Stimulated activated CD8-positive, alpha-beta memory T cell treated with anti-CD3 and anti-CD28 coated beads, Interleukin-15, amount 100 ng/mL, for 1 hour (primary cell): ENCODE results near the gene AVPI1.
"Not testable (repeated sequence)": the region's sequence is repeated elsewhere in the genome, so short reads cannot be mapped to it uniquely, and the experiment has no call there.

ENCODE experiments used
- DNase-seq: peaks from one replicate; pipeline ENCODE4 v3.0.0-alpha.2; 2020; ENCODE audit warnings: low read depth

AVPI1 gene

DNA sequence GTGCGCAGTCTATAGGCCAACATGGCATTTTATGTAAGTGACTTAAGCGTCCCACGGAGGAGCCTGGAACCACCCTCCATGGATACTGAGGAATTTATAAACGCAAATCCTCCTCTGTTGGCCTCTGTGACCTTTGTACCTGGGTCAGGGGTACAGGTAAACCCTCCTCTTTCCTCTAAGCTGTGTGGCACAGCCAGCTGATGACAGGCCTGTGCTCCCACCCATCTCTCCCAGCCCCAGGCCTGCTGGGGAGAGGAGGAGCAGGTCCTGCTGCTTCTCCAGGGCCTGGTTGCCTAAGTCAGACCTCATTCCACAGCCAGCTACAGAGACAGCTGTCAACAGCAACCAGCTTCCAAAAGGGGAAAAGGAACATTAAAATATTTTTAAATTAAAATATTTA, 5.0 kb downstream of the AVPI1 start:
- no peak for DNase-seq

DNA sequence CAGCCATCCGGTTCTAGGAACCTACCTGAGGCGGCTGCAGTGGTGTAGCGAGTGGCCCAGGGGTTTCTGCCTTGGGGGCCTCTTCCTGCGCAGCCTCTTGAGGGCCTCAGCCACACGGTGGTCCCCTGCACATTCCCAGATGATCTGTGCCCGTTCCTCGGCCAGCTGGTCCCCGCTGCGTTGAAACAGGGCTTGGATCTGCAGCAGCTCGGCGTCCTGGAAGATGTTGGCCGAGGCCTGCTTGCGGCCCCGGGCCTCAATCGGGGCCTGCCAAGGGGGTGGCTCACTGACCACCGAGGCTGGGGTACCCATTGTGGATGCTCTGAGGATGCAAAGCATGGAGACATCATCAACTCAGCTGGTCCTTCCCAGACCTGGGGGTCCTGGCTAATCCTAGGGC, 7.4 kb downstream of the AVPI1 start:
- no peak for DNase-seq

DNA sequence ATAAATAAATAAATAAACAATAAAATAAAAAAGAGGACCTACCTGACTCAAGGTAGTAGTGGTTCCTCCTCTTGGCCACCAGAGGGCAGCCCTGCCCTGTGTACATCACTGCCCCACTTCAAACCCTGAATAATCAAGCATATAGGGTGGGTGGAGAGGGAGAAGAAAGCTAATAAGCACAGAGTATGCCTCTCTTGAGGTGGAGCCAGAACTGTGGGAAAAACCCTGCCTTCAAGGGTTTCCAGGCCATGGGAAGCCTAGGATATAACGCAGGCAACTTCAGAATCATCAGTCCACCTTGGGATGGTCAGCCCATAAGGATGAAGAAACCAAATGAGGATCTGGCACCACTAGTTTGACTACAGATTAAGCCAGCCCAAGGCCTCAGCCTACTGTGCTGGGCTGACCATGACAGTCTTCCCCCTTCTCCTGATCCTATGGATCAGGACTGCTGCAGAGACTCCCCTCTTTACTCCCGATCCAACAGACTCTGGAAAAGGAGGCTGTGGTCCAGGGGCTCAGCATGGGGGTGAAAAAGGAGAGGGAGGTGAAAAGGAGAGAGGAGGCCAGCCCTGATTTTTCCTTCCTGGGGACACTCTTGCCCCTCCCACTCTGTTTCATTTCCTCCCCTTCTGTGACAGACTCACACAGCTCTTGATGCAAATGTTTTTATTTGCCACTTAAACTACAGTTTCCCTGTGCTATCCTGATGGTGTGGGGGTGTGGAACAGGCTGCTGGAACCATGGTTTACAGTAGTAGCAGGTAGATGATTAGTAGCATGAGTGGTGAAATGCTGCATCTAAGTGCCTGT, 10.1 kb downstream of the AVPI1 start:
- DNase-seq: no peak

DNA sequence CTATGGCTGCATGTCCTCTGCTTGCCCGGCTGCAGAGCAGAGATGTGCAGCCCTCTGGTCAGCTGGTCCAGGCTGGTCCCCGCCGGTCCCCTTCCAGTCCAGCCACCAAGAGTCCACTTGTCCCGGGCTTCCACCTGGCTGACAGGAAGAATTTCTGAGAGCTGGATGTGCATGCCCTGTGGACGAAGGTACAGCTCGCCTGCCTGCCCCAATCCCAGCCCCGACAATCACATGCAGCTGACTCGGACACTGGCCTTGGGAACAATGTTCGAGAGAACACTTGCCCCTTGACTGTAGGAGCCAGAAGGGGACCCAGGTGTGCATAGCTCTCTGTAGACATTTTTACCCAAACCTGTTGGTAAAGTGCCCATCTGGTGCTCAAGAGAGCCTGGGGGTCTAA, 11.8 kb downstream of the AVPI1 start:
- DNase-seq: no peak

DNA sequence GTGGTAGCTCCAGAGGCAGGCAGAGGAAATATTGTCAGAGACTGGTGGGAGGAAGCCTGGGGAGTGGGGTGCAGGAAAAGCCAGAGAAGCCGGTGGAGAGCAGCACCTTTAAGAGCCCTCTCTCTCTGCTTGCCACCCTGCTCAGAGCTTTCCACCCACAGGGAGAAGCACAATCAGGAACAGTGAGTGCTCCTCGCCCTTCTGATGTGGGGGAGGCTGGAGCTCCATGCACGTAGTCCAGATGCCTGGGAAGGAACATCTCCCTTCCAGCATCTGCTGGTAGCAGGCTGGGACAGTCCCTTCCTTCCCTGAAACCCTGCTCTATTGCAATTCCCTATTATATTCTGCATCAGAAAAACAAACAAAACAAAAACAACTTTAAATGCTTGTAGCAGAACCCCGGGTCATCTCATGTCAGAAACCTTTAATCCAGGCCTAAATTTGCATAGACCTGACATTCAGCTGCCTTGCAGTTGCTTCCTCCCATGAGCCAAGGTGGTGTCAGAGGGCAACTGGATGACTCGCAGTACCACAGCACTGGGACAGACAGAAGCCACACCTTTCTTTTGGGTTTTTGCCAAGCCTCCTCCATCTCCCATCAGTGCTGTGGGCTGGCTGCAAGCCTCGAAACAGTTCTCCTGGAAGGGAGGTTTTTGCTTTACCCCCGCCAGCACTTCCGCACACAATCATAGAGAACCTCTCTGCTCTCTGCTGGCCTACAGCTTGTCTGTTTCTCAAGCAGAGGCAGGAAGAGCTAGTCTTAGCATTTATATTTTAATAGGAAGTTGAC, 13.1 kb downstream of the AVPI1 start:
- no peak for DNase-seq

DNA sequence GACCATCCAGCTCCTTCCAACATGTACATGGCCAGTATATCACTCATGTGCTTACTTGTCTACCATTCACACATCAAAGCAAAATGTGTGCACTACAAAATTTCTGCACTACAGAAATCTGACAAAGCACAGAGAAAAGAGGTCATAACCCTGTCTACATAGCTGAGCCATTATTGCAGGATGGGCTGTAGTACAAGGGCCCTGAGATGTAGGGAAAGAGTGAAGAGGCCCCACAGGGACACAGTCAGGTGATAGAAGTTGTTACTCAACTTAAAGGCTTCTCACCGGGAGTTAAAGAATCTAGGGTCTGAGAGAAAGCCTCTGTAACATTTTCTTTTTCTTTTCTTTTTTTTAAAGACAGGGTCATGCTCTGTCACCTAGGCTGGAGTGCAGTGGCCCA, 17.5 kb downstream of the AVPI1 start:
- DNase-seq: no peak

DNA sequence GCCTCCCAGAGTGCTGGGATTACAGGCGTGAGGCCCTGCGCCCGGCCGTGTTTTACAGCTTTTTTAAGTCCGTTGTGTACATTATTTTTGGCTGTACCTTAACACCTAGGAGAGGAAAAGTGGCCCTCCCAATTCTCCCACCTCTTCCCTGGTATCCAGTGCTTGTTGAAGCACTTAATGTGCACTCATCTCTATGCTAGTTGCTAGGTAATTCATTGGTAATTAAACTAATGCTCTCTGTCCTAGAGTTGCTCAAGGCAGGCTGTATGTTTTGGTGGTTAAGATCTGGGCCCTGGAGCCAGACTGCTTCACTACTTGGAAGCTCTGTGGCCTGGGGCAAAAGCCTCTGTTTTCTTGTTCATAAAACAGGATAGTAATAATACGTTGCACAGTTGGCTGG, 19.6 kb downstream of the AVPI1 start:
- DNase-seq: no peak

DNA sequence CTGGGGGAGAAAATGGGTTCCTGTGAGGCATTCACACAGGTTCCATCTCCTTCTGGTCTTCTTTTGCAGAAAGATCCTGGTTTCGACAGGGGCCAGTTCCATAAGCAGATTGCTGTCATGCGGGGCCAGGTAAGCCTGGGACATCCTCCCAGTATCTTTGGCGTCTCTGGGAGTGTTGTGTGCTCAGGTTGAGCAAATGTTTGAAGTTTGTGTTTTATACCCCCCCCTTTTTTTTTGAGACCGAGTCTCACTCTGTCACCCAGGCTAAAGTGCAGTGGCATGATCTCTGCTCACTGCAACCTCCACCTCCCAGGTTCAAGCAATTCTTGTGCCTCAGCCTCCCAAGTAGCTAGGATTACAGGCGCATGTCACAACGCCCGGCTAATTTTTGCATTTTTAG, 20.0 kb downstream of the AVPI1 start:
- no peak for DNase-seq

DNA sequence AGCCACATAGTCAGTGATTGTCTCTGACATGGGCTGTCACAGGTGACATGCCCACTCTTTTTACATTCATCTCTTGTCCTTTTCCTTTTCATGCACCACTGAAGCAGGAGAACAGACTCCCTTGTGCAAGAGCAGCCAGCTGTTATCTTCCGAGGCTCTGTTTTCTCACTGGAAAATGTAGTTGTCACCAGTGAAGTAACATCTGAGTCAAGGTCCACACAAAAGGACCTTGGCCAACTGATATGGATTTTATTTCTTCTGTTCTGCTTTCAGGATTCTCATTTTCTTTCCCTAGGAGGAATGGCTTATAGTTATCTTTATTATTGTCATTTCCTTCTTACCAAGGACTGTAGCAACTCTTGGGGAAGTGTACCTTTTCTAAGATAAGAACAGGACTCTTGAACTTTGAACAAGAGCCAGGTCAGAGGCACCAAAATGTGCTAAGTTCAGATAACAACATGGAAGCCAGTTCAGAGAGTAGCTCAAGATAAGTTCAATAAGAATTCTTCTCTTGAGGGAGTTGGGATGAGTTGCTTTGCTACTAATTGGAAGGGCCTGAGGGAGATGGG, 22.7 kb downstream of the AVPI1 start:
- DNase-seq: no peak

DNA sequence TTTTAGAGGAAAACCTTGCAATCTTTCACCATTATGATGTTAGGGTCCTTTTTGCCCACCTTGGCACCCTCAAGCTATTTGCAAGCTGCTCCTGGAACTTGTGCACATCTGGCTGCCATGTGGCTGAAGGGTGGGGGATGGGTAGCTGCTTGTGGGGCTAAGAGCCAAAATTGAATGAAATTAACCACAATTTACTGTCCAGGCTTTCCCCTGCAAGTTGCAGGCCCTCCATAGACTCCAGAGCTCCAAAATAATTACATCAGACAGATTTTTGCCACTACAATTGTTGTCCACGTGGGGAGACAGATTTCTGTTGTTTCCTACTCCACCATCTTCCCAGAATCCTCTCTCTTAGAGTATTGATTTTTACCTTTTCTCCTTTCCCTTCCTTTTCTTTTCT, 27.5 kb downstream of the AVPI1 start:
- DNase-seq: no peak

DNA sequence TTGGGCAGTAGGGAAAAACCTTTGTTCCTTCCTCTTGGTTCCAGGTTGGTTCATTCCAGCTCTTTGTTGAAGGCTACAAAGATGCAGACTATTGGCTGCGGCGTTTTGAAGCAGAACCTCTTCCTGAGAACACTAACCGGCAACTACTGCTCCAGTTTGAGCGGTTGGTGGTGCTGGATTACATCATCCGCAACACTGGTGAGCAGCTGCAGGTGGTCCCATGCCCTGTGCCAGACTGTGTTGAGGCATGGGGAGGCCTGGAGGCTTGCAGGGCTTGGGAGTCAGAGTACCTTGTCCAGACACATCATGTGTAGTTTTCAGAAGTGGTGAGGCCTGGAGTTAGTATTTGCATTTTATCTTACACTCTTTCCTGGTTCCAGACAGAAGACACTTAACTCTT, 30.3 kb downstream of the AVPI1 start:
- DNase-seq: no peak

DNA sequence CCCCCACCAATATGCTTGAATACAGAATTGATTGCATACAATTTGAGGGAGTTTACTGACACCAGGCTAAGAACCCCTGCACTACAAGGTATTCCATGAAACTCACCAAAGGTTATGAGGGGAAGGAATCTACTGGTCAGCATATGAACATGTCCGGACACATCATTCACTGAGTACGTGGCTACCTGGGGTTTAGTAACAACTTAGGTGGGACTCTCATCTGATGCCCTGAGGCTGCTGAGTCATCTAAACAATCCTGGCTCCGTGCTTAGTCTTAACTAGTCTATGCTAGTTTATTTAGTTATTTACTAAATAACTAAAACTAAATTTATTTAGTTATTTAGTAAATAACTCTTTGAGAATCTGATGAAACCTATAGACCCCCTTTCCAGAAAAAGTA, 35.3 kb downstream of the AVPI1 start:
- DNase-seq: no peak

DNA sequence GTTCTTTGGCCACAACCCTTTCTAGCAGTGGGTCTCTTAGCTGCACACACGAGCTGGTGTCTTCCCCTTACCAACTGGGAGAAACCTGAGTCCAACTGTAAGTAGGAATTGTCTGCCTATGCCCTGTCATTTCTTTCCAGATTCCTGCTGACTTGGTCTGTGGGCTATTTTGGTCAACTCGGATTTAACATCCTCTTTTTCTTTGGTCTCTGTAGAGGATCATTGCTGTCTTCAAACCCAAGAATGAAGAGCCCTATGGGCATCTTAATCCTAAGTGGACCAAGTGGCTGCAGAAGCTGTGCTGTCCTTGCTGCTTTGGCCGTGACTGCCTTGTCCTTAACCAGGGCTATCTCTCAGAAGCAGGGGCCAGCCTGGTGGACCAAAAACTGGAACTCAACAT, 36.3 kb downstream of the AVPI1 start:
- DNase-seq: no peak

DNA sequence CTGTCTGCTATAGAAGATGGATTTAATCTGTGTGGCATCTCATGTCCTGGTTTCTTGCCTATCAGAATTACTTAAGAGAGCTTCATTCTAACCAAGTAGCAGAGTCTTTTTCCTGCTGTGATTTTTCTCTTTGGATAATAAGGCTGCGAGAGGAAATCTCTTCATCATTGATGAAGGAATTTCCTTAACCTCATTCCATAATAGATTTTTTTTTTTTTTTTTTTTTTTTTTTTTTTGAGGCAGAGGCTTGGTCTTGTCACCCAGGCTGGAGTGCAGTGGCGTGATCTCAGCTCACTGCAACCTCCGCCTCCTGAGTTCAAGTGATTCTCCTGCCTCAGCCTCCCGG, 37.7 kb downstream of the AVPI1 start:
- DNase-seq: not testable (repeated sequence)

DNA sequence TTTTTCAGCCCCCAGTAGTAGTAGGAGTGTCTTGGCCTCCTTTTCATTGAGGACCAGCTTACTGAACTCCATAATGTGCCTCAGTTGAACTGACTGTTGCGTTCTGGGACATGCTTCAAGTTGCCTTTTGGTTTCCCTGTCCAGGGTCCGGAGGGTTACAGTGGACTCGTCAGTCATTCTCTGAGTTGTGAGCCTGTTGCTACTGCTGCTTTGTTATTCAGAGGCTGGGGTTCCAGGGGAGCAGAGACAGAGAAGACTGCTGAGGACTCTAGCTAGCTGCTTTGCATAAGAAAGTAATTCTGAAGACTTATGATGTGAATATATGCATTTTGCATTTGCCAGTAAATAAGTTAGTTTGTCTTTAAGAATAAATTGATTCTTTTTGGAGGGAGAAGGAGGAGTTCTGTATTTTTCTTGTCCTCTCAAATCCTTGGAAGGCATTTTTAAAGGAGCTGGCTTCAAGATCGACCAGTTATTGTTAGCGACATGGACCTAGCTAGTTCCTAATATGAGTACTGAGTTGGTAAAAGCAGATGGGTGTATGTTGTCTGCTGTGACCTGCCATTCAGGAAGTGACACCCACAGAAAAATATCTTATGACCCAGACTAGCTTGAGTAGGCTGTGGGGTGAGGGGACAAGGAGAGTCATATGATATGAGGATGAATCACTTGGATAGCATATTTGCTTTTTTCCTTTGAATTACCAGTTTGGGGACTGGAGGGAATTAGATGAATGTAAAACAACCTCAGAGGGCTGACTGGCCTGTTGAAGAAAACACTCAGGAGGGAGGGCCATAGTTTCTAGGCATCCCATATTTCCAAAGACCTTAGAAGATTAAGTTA, 38.3 kb downstream of the AVPI1 start:
- no peak for DNase-seq

DNA sequence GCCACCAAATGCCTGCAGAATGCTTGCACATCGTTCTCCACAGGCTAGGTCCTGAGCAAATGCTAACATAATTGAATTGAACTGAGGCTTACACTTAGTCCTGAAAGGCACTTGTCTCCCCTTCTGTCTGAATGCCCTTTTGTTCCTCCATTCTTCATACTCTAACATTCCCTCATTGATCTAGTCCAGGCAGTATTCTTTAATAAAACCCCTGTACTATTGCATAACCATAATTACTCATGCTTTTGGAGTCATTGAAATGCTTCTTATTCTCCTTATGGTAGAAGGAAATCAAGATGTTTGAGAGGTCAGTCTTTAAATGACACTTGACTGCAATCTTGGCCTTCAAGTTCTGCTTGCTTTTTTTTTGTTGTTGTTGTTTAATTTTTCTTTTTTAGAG, 39.5 kb downstream of the AVPI1 start:
- DNase-seq: no peak

DNA sequence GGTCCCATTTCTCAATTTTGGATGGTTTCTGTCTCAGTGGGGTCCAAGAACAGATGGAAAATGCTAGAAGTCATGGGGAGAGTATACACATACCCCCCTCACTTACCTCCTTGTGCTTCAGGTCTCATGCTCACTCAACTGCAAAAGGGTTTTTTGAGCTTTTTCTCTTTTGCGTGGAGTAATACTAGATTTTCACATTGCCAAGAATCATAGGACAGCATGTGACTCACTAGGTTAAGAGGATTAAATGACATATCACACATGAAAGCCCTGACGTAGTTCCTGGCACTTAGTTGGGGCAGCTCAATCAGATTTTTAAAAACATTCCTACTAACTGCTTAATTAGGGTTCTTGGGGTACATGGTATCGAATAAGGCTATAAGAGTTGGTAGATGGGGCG, 42.1 kb downstream of the AVPI1 start:
- no peak for DNase-seq

DNA sequence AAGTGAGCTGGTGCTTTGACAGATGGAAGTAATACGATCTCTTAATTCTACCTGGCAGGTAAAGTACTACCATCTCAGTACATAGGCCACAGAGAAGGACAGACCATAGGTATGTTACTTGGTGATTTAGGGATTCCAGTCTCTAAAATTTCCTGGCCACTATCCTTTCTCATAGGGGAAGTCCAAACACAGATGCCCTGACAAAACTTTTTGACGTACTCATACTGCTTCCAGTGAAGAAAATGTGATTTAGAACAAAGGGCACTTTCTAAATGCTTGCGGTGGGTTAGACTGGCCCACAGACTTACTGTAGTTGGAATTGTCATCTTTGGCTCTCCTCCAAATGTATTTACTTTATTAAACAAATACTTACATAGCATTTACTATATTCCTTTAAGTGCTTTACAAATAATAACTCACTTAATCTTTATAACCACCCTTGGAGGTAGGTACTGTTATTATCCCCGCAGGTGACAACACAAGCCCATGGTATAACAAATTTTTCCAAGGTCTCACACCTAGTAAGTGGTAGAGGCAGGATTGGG, 43.5 kb downstream of the AVPI1 start:
- no peak for DNase-seq

DNA sequence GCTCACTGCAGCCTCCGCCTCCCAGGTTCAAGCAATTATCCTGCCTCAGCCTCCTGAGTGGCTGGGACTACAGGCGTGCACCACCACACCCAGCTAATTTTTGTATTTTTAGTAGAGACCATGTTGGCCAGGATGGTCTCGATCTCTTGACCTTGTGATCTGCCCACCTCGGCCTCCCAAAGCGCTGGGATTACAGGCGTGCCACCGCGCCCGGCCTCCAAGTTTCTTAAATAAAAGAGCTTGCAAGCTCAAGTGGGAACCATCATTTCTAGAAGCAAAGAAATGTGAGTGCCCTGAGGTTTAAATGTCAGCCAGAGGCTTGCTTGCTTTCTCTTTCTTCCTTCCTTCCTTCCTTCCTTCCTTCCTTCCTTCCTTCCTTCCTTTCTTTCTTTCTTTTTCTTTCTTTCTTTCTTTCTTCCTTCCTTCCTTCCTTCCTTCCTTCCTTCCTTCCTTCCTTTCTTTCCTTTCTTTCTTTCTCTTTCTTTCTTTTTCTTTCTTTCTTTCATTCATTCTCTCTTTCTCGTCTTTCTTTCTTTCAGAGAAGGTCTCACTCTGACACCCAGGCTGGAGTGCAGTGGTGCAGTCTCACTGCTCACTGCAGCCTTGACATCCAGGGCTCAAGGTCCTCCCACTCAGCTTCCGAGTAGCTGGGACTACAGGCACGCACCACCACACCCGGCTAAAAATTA, 44.4 kb downstream of the AVPI1 start:
- not testable (repeated sequence) for DNase-seq

DNA sequence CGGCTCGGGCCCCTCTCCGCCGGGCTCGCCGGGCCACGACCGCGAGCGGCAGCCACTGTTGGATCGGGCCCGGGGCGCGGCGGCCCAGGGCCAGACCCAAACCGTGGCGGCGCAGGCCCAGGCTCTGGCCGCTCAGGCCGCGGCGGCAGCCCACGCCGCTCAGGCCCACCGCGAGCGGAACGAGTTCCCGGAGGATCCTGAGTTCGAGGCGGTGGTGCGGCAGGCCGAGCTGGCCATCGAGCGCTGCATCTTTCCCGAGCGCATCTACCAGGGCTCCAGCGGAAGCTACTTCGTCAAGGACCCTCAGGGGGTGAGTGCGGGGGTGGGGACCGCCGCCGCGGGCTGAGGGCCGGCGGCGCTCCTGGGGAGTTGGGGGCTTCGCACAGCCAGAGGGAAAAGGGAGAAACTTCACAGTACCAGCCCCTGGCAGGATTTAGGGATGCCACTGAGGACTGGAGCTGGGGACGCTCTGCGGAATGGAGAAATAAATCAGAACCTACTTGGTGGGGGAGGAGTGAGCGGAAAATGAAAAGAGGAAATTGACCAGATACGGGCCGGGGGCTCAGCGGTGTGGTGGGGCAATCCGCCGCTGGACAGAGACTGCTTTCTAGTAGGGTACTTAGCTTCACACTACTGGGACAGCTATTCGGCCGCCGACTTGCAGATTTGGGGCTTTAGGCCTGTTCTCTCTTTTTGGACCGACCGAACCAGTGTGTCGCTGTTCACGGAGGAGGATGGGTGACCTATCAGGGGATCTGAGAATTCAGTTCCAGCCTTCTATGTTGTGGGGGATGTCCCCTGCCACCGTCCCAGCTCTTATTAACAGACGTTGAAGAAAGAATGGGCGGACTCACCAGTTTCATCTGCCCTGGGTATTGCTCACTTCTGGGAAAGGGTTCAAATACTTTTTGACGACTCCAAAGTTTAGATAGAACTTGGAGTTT, 45.9 kb downstream of the AVPI1 start:
- DNase-seq: no peak
